ENCODE results near the gene DLGAP4. TPM values are rescaled to one million over a fixed set of nuclear protein-coding genes. Genes with fewer than 3 reads are reported as not detected.

The DLGAP4 gene
- total and polyA plus RNA-seq, 2 of the 13 experiments (the other 11 are each of a cell fraction or from before 2014, with no cell fraction given) = 15.2 to 26.7 TPM

DNA sequence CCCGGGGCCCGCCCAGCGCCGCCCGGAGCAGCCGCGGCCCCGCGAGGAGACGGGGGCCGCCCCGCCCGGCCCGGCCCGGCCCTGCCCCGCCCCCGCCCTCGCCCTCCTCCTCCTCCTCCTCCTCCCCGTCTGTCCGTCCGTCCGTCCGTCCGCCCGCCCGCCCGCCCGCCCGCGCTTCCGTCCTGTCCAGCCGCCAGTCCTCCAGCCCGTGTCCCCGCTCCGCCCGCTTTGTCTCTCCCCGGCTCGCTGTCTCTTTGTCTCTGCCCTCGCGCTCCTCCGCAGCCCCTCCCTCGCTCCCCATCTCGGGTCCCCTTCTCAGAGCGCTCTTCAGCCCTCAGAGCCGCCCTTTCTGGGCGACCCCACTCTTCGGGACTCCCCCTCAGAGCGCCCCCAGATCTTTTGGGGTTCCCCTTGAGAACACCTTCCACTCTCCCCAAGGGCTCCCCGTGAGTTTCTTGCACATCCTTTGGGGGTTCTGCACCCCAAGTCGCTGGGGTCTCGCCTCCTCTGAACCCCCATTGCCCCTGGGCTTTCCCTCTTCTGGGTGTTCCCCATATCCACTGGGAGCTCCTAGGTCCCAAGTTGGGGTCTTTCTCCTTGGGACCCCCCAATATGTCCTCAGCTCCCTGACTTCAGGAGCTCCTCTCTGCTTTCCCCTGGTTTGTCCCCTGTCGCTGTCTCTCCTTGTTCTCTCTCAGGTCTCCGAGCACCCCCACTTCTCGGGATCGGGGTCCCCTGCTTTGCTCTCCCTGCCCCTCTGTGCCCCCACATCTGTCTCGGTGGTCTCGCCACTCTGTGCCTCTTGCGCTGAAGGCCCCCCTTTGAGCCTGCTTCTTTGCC lies 155.7 kb downstream of the DLGAP4 start (continued):
- TF ChIP-seq, protein P1, sequence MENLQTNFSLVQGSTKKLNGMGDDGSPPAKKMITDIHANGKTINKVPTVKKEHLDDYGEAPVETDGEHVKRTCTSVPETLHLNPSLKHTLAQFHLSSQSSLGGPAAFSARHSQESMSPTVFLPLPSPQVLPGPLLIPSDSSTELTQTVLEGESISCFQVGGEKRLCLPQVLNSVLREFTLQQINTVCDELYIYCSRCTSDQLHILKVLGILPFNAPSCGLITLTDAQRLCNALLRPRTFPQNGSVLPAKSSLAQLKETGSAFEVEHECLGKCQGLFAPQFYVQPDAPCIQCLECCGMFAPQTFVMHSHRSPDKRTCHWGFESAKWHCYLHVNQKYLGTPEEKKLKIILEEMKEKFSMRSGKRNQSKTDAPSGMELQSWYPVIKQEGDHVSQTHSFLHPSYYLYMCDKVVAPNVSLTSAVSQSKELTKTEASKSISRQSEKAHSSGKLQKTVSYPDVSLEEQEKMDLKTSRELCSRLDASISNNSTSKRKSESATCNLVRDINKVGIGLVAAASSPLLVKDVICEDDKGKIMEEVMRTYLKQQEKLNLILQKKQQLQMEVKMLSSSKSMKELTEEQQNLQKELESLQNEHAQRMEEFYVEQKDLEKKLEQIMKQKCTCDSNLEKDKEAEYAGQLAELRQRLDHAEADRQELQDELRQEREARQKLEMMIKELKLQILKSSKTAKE (CRISPR knock-in tag; IDR thresholded peaks at IDR 0.05; ENCODE audit: borderline replicate concordance) = no peak
- no peak for TF ChIP-seq NFKBIZ (CRISPR knock-in tag; IDR thresholded peaks at IDR 0.05)
- TF ChIP-seq, protein P2, sequence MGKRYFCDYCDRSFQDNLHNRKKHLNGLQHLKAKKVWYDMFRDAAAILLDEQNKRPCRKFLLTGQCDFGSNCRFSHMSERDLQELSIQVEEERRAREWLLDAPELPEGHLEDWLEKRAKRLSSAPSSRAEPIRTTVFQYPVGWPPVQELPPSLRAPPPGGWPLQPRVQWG (CRISPR knock-in tag; IDR thresholded peaks at IDR 0.05; ENCODE audit: borderline replicate concordance, low read depth) = no peak
- no peak for TF ChIP-seq ZSCAN29 (CRISPR knock-in tag; conservative IDR thresholded peaks at IDR 0.05)
- TF ChIP-seq FLYWCH1 (CRISPR knock-in tag; IDR thresholded peaks at IDR 0.05) = no peak
- TF ChIP-seq, protein P3, sequence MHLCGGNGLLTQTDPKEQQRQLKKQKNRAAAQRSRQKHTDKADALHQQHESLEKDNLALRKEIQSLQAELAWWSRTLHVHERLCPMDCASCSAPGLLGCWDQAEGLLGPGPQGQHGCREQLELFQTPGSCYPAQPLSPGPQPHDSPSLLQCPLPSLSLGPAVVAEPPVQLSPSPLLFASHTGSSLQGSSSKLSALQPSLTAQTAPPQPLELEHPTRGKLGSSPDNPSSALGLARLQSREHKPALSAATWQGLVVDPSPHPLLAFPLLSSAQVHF (CRISPR knock-in tag; IDR thresholded peaks at IDR 0.05) = no peak
- TF ChIP-seq ZIK1 (CRISPR knock-in tag; IDR thresholded peaks at IDR 0.05; ENCODE audit: borderline replicate concordance, low read depth) = no peak
- no peak; the same call in 1 of the 2 replicates for TF ChIP-seq ZNF746 (CRISPR knock-in tag; IDR thresholded peaks at IDR 0.05)
- TF ChIP-seq, protein P4, sequence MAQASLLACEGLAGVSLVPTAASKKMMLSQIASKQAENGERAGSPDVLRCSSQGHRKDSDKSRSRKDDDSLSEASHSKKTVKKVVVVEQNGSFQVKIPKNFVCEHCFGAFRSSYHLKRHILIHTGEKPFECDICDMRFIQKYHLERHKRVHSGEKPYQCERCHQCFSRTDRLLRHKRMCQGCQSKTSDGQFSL (CRISPR knock-in tag; IDR thresholded peaks at IDR 0.05) = 0 out of 2 replicates have a peak, but pooled peaks have one; percentile 60
- TF ChIP-seq, protein P5, sequence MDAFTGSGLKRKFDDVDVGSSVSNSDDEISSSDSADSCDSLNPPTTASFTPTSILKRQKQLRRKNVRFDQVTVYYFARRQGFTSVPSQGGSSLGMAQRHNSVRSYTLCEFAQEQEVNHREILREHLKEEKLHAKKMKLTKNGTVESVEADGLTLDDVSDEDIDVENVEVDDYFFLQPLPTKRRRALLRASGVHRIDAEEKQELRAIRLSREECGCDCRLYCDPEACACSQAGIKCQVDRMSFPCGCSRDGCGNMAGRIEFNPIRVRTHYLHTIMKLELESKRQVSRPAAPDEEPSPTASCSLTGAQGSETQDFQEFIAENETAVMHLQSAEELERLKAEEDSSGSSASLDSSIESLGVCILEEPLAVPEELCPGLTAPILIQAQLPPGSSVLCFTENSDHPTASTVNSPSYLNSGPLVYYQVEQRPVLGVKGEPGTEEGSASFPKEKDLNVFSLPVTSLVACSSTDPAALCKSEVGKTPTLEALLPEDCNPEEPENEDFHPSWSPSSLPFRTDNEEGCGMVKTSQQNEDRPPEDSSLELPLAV (CRISPR knock-in tag; conservative IDR thresholded peaks at IDR 0.05; ENCODE audit: low read depth) = no peak
- no peak for TF ChIP-seq ZNF263 (CRISPR knock-in tag; IDR thresholded peaks at IDR 0.05)
- TF ChIP-seq ZNF274 (CRISPR knock-in tag; IDR thresholded peaks at IDR 0.05) = no peak
- no peak for TF ChIP-seq SSRP1 (CRISPR knock-in tag; IDR thresholded peaks at IDR 0.05)
- TF ChIP-seq, protein P6, sequence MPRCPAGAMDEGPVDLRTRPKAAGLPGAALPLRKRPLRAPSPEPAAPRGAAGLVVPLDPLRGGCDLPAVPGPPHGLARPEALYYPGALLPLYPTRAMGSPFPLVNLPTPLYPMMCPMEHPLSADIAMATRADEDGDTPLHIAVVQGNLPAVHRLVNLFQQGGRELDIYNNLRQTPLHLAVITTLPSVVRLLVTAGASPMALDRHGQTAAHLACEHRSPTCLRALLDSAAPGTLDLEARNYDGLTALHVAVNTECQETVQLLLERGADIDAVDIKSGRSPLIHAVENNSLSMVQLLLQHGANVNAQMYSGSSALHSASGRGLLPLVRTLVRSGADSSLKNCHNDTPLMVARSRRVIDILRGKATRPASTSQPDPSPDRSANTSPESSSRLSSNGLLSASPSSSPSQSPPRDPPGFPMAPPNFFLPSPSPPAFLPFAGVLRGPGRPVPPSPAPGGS (CRISPR knock-in tag; IDR thresholded peaks at IDR 0.05) = no peak
- TF ChIP-seq, protein P7, sequence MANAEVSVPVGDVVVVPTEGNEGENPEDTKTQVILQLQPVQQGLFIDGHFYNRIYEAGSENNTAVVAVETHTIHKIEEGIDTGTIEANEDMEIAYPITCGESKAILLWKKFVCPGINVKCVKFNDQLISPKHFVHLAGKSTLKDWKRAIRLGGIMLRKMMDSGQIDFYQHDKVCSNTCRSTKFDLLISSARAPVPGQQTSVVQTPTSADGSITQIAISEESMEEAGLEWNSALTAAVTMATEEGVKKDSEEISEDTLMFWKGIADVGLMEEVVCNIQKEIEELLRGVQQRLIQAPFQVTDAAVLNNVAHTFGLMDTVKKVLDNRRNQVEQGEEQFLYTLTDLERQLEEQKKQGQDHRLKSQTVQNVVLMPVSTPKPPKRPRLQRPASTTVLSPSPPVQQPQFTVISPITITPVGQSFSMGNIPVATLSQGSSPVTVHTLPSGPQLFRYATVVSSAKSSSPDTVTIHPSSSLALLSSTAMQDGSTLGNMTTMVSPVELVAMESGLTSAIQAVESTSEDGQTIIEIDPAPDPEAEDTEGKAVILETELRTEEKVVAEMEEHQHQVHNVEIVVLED (CRISPR knock-in tag; IDR thresholded peaks at IDR 0.05; ENCODE audit: borderline replicate concordance) = no peak
- no peak for TF ChIP-seq ZNF24 (IDR thresholded peaks at IDR 0.05)
- no peak for TF ChIP-seq ZNF672 (CRISPR knock-in tag; IDR thresholded peaks at IDR 0.05)
- TF ChIP-seq TBP (CRISPR knock-in tag; IDR thresholded peaks at IDR 0.05) = no peak
- TF ChIP-seq ZNF44 (CRISPR knock-in tag; IDR thresholded peaks at IDR 0.05) = no peak

All from HepG2 (cell line).